Progenitor cell of endocrine pancreas (in vitro differentiated cells): ENCODE measurements around the gene AP3B2. TPM values are rescaled to one million over a fixed set of nuclear protein-coding genes. Genes with fewer than 3 reads are reported as not detected.

Experiments
- DNase-seq: peaks from one replicate; pipeline ENCODE4 v3.0.0; 2021; ENCODE audit warnings: low spot score; ENCODE audit not compliant: unreplicated experiment
- H3K27ac Mint-ChIP-seq: 2 replicates; pipeline ENCODE4 v1.8.0; 2021; ENCODE audit warnings: mild to moderate bottlenecking, moderate library complexity, mixed read lengths
- H3K27me3 Mint-ChIP-seq: 2 replicates; pipeline ENCODE4 v1.8.0; 2021; ENCODE audit warnings: mixed read lengths
- H3K36me3 Mint-ChIP-seq: 2 replicates; pipeline ENCODE4 v1.8.0; 2022; ENCODE audit warnings: mixed read lengths; ENCODE audit not compliant: insufficient read depth
- H3K4me1 Mint-ChIP-seq: 2 replicates; pipeline ENCODE4 v1.8.0; 2021; ENCODE audit warnings: low read depth, mixed read lengths
- H3K4me3 Mint-ChIP-seq: 2 replicates; pipeline ENCODE4 v1.8.0; 2021; ENCODE audit warnings: low read depth, mild to moderate bottlenecking, moderate library complexity, mixed read lengths
- H3K9me3 Mint-ChIP-seq: 2 replicates; pipeline ENCODE4 v1.8.0; 2021; ENCODE audit warnings: low read depth, mixed read lengths
- total RNA-seq: library from RNA; stranded (reverse); gene quantifications from 2 replicates; pipeline ENCODE4 v1.2.1, GENCODE V29; 2021
- TF ChIP-seq, protein P1 (sequence below): fragments of 200-600 bp; sonication (generic); IDR thresholded peaks from one replicate; pipeline ENCODE4 v1.5.0; 2021; ENCODE audit warnings: antibody characterized with exemption, mild to moderate bottlenecking; ENCODE audit not compliant: unreplicated experiment

AP3B2 gene
- total RNA-seq, 1 donor from 2014 or later: 14.4 TPM

GRCh38 chr15:82730022-82730530 lies 20.4 kb upstream of the AP3B2 start:
- H3K36me3 Mint-ChIP-seq: no peaks in the 10 kb centered on the region
- TF ChIP-seq, protein P1, sequence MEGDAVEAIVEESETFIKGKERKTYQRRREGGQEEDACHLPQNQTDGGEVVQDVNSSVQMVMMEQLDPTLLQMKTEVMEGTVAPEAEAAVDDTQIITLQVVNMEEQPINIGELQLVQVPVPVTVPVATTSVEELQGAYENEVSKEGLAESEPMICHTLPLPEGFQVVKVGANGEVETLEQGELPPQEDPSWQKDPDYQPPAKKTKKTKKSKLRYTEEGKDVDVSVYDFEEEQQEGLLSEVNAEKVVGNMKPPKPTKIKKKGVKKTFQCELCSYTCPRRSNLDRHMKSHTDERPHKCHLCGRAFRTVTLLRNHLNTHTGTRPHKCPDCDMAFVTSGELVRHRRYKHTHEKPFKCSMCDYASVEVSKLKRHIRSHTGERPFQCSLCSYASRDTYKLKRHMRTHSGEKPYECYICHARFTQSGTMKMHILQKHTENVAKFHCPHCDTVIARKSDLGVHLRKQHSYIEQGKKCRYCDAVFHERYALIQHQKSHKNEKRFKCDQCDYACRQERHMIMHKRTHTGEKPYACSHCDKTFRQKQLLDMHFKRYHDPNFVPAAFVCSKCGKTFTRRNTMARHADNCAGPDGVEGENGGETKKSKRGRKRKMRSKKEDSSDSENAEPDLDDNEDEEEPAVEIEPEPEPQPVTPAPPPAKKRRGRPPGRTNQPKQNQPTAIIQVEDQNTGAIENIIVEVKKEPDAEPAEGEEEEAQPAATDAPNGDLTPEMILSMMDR: no peak
- no peak for DNase-seq
- H3K27ac Mint-ChIP-seq: no peak overlapping the region
- no peaks in the 10 kb centered on the region for H3K27me3 Mint-ChIP-seq
- no peak overlapping the region for H3K4me3 Mint-ChIP-seq
- H3K9me3 Mint-ChIP-seq: no peaks in the 10 kb centered on the region
- H3K4me1 Mint-ChIP-seq: no peaks in the 10 kb centered on the region

DNA sequence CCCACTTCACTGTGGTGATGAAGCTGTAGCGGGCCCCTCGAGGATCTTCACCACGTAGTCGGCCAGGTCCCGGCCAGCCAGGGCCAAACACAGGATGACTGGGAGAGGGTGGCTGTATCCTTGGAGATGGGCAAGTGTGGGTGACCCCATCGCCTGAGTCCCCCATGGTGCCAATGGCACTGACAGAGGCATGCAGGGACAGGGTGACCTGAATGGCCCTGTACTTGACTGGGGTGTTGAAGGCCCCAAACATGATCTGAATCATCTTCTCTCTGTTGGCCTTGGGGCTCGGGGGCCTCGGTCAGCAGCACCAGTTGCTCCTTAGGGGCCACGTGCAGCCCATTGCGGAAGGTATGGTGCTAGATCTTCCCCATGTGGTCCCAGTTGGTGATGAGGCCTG lies 17.1 kb upstream of the AP3B2 start:
- Mint-ChIP-seq H3K27ac (no peak overlapping the region), H3K36me3 (no peaks in the 10 kb centered on the region), H3K4me1 (no peaks in the 10 kb centered on the region), H3K4me3 (no peak overlapping the region), H3K27me3 (no peaks in the 10 kb centered on the region), H3K9me3 (no peaks in the 10 kb centered on the region)
- TF ChIP-seq, protein P1: no peak
- DNase-seq: no peak

GRCh38 chr15:82715003-82715402 lies 5.3 kb upstream of the AP3B2 start:
- peaks cover 2% of the 10 kb centered on the region for H3K4me1 Mint-ChIP-seq
- peaks cover 7% of the 10 kb centered on the region for H3K9me3 Mint-ChIP-seq
- H3K27ac Mint-ChIP-seq: no peak overlapping the region
- H3K36me3 Mint-ChIP-seq: peaks cover 1% of the 10 kb centered on the region
- TF ChIP-seq, protein P1: no peak
- H3K27me3 Mint-ChIP-seq: peaks cover 26% of the 10 kb centered on the region
- H3K4me3 Mint-ChIP-seq: no peak overlapping the region
- no peak for DNase-seq

GRCh38 chr15:82714016-82714415 lies 4.3 kb upstream of the AP3B2 start:
- Mint-ChIP-seq H3K9me3 (peaks cover 7% of the 10 kb centered on the region), H3K27ac (no peak overlapping the region), H3K4me3 (no peak overlapping the region), H3K4me1 (peaks cover 2% of the 10 kb centered on the region), H3K27me3 (peaks cover 20% of the 10 kb centered on the region), H3K36me3 (peaks cover 1% of the 10 kb centered on the region)
- TF ChIP-seq, protein P1: no peak
- no peak for DNase-seq

DNA sequence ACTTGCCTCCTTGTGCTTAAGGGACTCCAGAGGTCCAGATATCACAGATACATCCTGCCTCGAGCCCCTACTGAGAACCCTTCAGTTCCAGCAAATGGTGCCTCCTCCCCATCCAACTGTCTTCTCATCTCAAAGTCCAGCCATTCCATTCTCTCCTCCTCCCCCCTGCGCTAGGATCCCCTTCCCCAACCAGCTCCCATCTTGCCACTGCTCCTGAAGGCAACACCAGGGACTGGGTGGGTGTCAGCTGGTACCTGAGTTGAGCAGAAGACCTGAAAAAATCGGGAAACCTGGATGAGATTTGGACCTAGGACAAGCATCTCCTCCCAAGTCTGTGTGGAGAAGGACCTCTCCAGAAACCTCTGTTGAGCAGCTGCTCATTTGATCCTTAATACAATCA lies 2.4 kb upstream of the AP3B2 start:
- no peaks in the 10 kb centered on the region for H3K36me3 Mint-ChIP-seq
- DNase-seq: no peak
- no peak overlapping the region for H3K27ac Mint-ChIP-seq
- peaks cover 3% of the 10 kb centered on the region for H3K9me3 Mint-ChIP-seq
- peaks cover 18% of the 10 kb centered on the region for H3K27me3 Mint-ChIP-seq
- H3K4me1 Mint-ChIP-seq: peaks cover 2% of the 10 kb centered on the region
- TF ChIP-seq, protein P1: no peak
- H3K4me3 Mint-ChIP-seq: peak overlapping the region; percentile 29
